GM23338 (cell line): ENCODE measurements around the gene KIAA1328. TPM values are rescaled to one million over a fixed set of nuclear protein-coding genes. Genes with fewer than 3 reads are reported as not detected.

Experiments
- ATAC-seq: fragments of 200-7000 bp; cut with Tn5 transposase; 3 replicates; pipeline ENCODE4 v1.9.1; 2020
- DNase-seq: peaks from one replicate; pipeline ENCODE4 v3.0.0-alpha.2; 2015; ENCODE audit warnings: low spot score
- H2AFZ ChIP-seq: fragments of 200-600 bp; sonication (generic); 2 replicates; pipeline ENCODE4 v1.8.0; 2016; ENCODE audit warnings: antibody characterized with exemption, mild to moderate bottlenecking, moderate library complexity
- H3F3A ChIP-seq: fragments of 200-600 bp; sonication (generic); replicated peaks from 2 replicates; pipeline ENCODE4 v1.8.0; 2017; ENCODE audit warnings: antibody characterized with exemption, mixed run types, low read depth
- H3K27ac ChIP-seq: fragments of 200-600 bp; sonication (generic); 2 replicates; pipeline ENCODE4 v1.6.1; 2016; ENCODE audit warnings: low read depth
- H3K27me3 ChIP-seq: fragments of 200-600 bp; sonication (generic); 2 replicates; pipeline ENCODE4 v1.8.0; 2016; ENCODE audit warnings: mild to moderate bottlenecking, mixed run types, moderate library complexity; ENCODE audit not compliant: insufficient read depth
- H3K36me3 ChIP-seq: fragments of 200-600 bp; sonication (generic); 2 replicates; pipeline ENCODE4 v1.8.0; 2016; ENCODE audit warnings: mild to moderate bottlenecking; ENCODE audit not compliant: insufficient read depth
- H3K4me1 ChIP-seq: fragments of 200-600 bp; sonication (generic); 2 replicates; pipeline ENCODE4 v1.8.0; 2016; ENCODE audit warnings: mild to moderate bottlenecking, moderate library complexity; ENCODE audit not compliant: insufficient read depth
- H3K4me2 ChIP-seq: fragments of 200-600 bp; sonication (generic); 2 replicates; pipeline ENCODE4 v1.7.1; 2017; ENCODE audit warnings: mixed run types
- H3K4me3 ChIP-seq: fragments of 200-600 bp; sonication (generic); 2 replicates; pipeline ENCODE4 v1.6.1; 2016; ENCODE audit warnings: mixed run types
- H3K79me2 ChIP-seq: fragments of 200-600 bp; sonication (generic); replicated peaks from 2 replicates; pipeline ENCODE4 v1.8.0; 2017; ENCODE audit warnings: mild to moderate bottlenecking; ENCODE audit not compliant: insufficient read depth
- H3K9me2 ChIP-seq: fragments of 200-600 bp; sonication (generic); 2 replicates; pipeline ENCODE4 v1.8.0; 2017; ENCODE audit not compliant: insufficient read depth
- H4K20me1 ChIP-seq: fragments of 200-600 bp; sonication (generic); replicated peaks from 2 replicates; pipeline ENCODE4 v1.8.0; 2017; ENCODE audit warnings: mild to moderate bottlenecking; ENCODE audit not compliant: insufficient read depth
- H3K27ac Mint-ChIP-seq: 2 replicates; pipeline ENCODE4 v1.8.0; 2020; ENCODE audit warnings: inconsistent platforms, mild to moderate bottlenecking, moderate library complexity, mixed read lengths
- H3K27me3 Mint-ChIP-seq: 3 replicates; pipeline ENCODE4 v1.8.0; 2022; ENCODE audit warnings: low read depth, mild to moderate bottlenecking, moderate library complexity, mixed read lengths, inconsistent platforms; ENCODE audit not compliant: insufficient read depth, poor library complexity
- H3K36me3 Mint-ChIP-seq: 3 replicates; pipeline ENCODE4 v1.8.0; 2021; ENCODE audit warnings: low read depth, mild to moderate bottlenecking, inconsistent platforms, moderate library complexity, mixed read lengths
- H3K4me1 Mint-ChIP-seq: 3 replicates; pipeline ENCODE4 v1.8.0; 2020; ENCODE audit warnings: mild to moderate bottlenecking, inconsistent platforms, mixed read lengths
- H3K4me3 Mint-ChIP-seq: 3 replicates; pipeline ENCODE4 v1.8.0; 2021; ENCODE audit warnings: moderate library complexity, mild to moderate bottlenecking, inconsistent platforms, mixed read lengths
- H3K9me3 Mint-ChIP-seq: 3 replicates; pipeline ENCODE4 v1.8.0; 2020; ENCODE audit warnings: moderate library complexity, mild to moderate bottlenecking, inconsistent platforms, mixed read lengths
- CREB1 ChIP-seq: fragments of 250-450 bp; sonication (Bioruptor Pico); IDR thresholded peaks from 2 replicates; pipeline ENCODE4 v1.5.0; 2020; ENCODE audit warnings: low read depth, mild to moderate bottlenecking, moderate library complexity
- EZH2 ChIP-seq: fragments of 200-600 bp; sonication (generic); IDR thresholded peaks from one replicate; pipeline ENCODE4 v1.8.0; 2017; ENCODE audit warnings: antibody characterized with exemption, mild to moderate bottlenecking, low read depth; ENCODE audit not compliant: unreplicated experiment
- EZH2phosphoT487 ChIP-seq: fragments of 200-600 bp; sonication (generic); IDR thresholded peaks from one replicate; pipeline ENCODE4 v1.8.1; 2018; ENCODE audit warnings: antibody characterized with exemption; ENCODE audit not compliant: unreplicated experiment
- JUNB ChIP-seq: IDR thresholded peaks from one replicate; pipeline ENCODE4 v1.6.1; 2016; ENCODE audit warnings: antibody characterized with exemption; ENCODE audit not compliant: unreplicated experiment
- NANOG ChIP-seq: IDR thresholded peaks from 2 replicates; pipeline ENCODE4 v1.6.1; 2016; ENCODE audit warnings: antibody characterized with exemption, borderline replicate concordance
- REST ChIP-seq: IDR thresholded peaks from one replicate; pipeline ENCODE4 v1.6.1; 2018; ENCODE audit warnings: antibody characterized with exemption; ENCODE audit not compliant: unreplicated experiment
- STAT1 ChIP-seq: IDR thresholded peaks from one replicate; pipeline ENCODE4 v1.6.1; 2016; ENCODE audit warnings: antibody characterized with exemption; ENCODE audit not compliant: unreplicated experiment
- ZNF114 ChIP-seq: fragments of 250-450 bp; sonication (Bioruptor Pico); IDR thresholded peaks from 2 replicates; pipeline ENCODE4 v1.5.0; 2020; ENCODE audit warnings: mild to moderate bottlenecking, moderate library complexity
- ZNF462 ChIP-seq: fragments of 250-450 bp; sonication (Bioruptor Pico); IDR thresholded peaks from 2 replicates; pipeline ENCODE4 v1.5.0; 2020; ENCODE audit warnings: mild to moderate bottlenecking, moderate library complexity
- polyA plus RNA-seq: library from polyadenylated mRNA; unstranded; fragments of >200 nt; fragmentation: Nextera tagmentation; extraction: Ambion mirVana; gene quantifications from 2 replicates; pipeline ENCODE4 v1.2.1, GENCODE V29; 2016
- total RNA-seq: library from RNA; depleted of rRNA; stranded (reverse); fragments of >200 nt; shearing (Covaris generic); gene quantifications from 2 replicates; pipeline ENCODE4 v1.2.3, GENCODE V29; 2014

KIAA1328 gene
- total and polyA plus RNA-seq, 2 experiments from 2014 or later, result 5.2 to 8.4 TPM

GRCh38 chr18:37270666-37271052 is 441.7 kb downstream of the KIAA1328 start (continued):
- no peak for TF ChIP-seq ZNF462 (CRISPR knock-in tag)
- no peak for TF ChIP-seq EZH2phosphoT487
- TF ChIP-seq JUNB, result no peak
- no peak for TF ChIP-seq STAT1
- TF ChIP-seq REST, result no peak

GRCh38 chr18:37272226-37272625 is 443.3 kb downstream of the KIAA1328 start:
- no peak overlapping the region for H3K4me3 Mint-ChIP-seq
- DNase-seq, result no peak
- H3K4me2 ChIP-seq, result no peak overlapping the region
- no peak overlapping the region for H3K27ac Mint-ChIP-seq
- no peaks in the 10 kb centered on the region for H3K4me1 ChIP-seq
- H3K79me2 ChIP-seq, result no peaks in the 10 kb centered on the region
- no peaks in the 10 kb centered on the region for H3K36me3 ChIP-seq
- ATAC-seq, result no peak
- no peak overlapping the region for H3K27ac ChIP-seq
- no peaks in the 10 kb centered on the region for H3K9me2 ChIP-seq
- peaks cover 7% of the 10 kb centered on the region; the same call in 2 of the 3 replicates for H3K4me1 Mint-ChIP-seq
- no peak overlapping the region for H3K4me3 ChIP-seq
- no peaks in the 10 kb centered on the region for H3K27me3 ChIP-seq
- no peaks in the 10 kb centered on the region for H3F3A ChIP-seq
- no peaks in the 10 kb centered on the region; the same call in 2 of the 3 replicates for H3K9me3 Mint-ChIP-seq
- peaks cover 24% of the 10 kb centered on the region for H3K27me3 Mint-ChIP-seq
- no peaks in the 10 kb centered on the region for H3K36me3 Mint-ChIP-seq
- H2AFZ ChIP-seq, result no peak overlapping the region
- H4K20me1 ChIP-seq, result peaks cover 8% of the 10 kb centered on the region
- TF ChIP-seq ZNF114 (CRISPR knock-in tag), result no peak
- TF ChIP-seq REST, result no peak
- TF ChIP-seq JUNB, result no peak
- TF ChIP-seq EZH2, result no peak
- TF ChIP-seq CREB1 (CRISPR knock-in tag), result no peak
- no peak for TF ChIP-seq NANOG
